22Rv1 (cell line): ENCODE data around the gene SUCO.

Experiments used
- CTCF ChIP-seq: fragments of 450-650 bp; IDR thresholded peaks from 2 replicates; pipeline ENCODE4 v1.5.1; 2017; ENCODE audit warnings: mild to moderate bottlenecking
- ZFX ChIP-seq: fragments of 450-650 bp; IDR thresholded peaks from 2 replicates; pipeline ENCODE4 v1.6.1; 2017; ENCODE audit warnings: antibody characterized with exemption, borderline replicate concordance

GRCh38 chr1:172641492-172641891, 108.5 kb downstream of the SUCO start:
- no peak for TF ChIP-seq CTCF
- no peak for TF ChIP-seq ZFX
